Activated T-helper 2 cell treated with anti-CD3 and anti-CD28 coated beads, Interferon-gamma antibody, Interleukin-2, Interleukin-4, amounts not matched to agents 10 μg/mL and 5 μg/mL and 100 μg/mL, durations not matched to agents 14 hours and 24 hours and 36 hours (primary cell): Measurements from ENCODE around the gene PPP6R2. TPM values are rescaled to one million over a fixed set of nuclear protein-coding genes. Genes with fewer than 3 reads are reported as not detected.
"Not testable (repeated sequence)": the region's sequence is repeated elsewhere in the genome, so short reads cannot be mapped to it uniquely, and the experiment has no call there.

Experiments
- DNase-seq: peaks from one replicate; pipeline ENCODE4 v3.0.0; 2021; ENCODE audit warnings: low spot score
- H3K27ac Mint-ChIP-seq: one replicate; pipeline ENCODE4 v1.8.0; 2021; ENCODE audit warnings: mixed read lengths
- H3K27me3 Mint-ChIP-seq: one replicate; pipeline ENCODE4 v1.8.0; 2021; ENCODE audit warnings: low read depth, mixed read lengths
- H3K36me3 Mint-ChIP-seq: one replicate; pipeline ENCODE4 v1.8.0; 2021; ENCODE audit warnings: low read depth, mixed read lengths
- H3K4me1 Mint-ChIP-seq: one replicate; pipeline ENCODE4 v1.8.0; 2021; ENCODE audit warnings: low read depth, mixed read lengths
- H3K4me3 Mint-ChIP-seq: one replicate; pipeline ENCODE4 v1.8.0; 2021; ENCODE audit warnings: low read depth, mild to moderate bottlenecking, moderate library complexity, mixed read lengths
- H3K9me3 Mint-ChIP-seq: one replicate; pipeline ENCODE4 v1.8.0; 2021; ENCODE audit warnings: mixed read lengths
- intact Hi-C: fragments of 100-400 bp; cut with micrococcal nuclease; formaldehyde crosslinking; loops from one replicate; pipeline ENCODE4 v1.15.1; 2023
- total RNA-seq: library from RNA; stranded (reverse); gene quantifications from 2 replicates; pipeline ENCODE4 v1.2.3, GENCODE V29; 2022

PPP6R2 gene
- total RNA-seq, 1 donor from 2014 or later: 45.0 TPM

GRCh38 chr22:50347157-50347556, 4.0 kb downstream of the PPP6R2 start:
- H3K4me1 Mint-ChIP-seq: no peaks in the 10 kb centered on the region
- H3K27me3 Mint-ChIP-seq: no peaks in the 10 kb centered on the region
- no peak overlapping the region for H3K27ac Mint-ChIP-seq
- no peaks in the 10 kb centered on the region for H3K9me3 Mint-ChIP-seq
- no peak overlapping the region for H3K4me3 Mint-ChIP-seq
- no peak for DNase-seq
- intact Hi-C loops: loop anchor here (10.0 kb wide), 1 partner anchor 118 kb away; no protein-coding TSS in a partner anchor
- no peaks in the 10 kb centered on the region for H3K36me3 Mint-ChIP-seq

- DNase-seq: no peak
- H3K9me3 Mint-ChIP-seq: no peaks in the 10 kb centered on the region
- no peak overlapping the region for H3K4me3 Mint-ChIP-seq
- H3K36me3 Mint-ChIP-seq: peaks cover 6% of the 10 kb centered on the region
- intact Hi-C loops: loop anchor here (10.0 kb wide), 1 partner anchor 117 kb away; no protein-coding TSS in a partner anchor
- no peaks in the 10 kb centered on the region for H3K4me1 Mint-ChIP-seq
- no peaks in the 10 kb centered on the region for H3K27me3 Mint-ChIP-seq
- H3K27ac Mint-ChIP-seq: no peak overlapping the region
Observed at GRCh38 chr22:50348058-50348457, 4.9 kb downstream of the PPP6R2 start.

GRCh38 chr22:50356186-50356585, 13.1 kb downstream of the PPP6R2 start:
- peaks cover 37% of the 10 kb centered on the region for H3K36me3 Mint-ChIP-seq
- intact Hi-C loops: no loop called here
- no peak overlapping the region for H3K27ac Mint-ChIP-seq
- DNase-seq: no peak
- H3K4me1 Mint-ChIP-seq: peaks cover 5% of the 10 kb centered on the region
- no peaks in the 10 kb centered on the region for H3K27me3 Mint-ChIP-seq
- H3K9me3 Mint-ChIP-seq: no peaks in the 10 kb centered on the region
- no peak overlapping the region for H3K4me3 Mint-ChIP-seq

- no peak overlapping the region for H3K4me3 Mint-ChIP-seq
- H3K9me3 Mint-ChIP-seq: no peaks in the 10 kb centered on the region
- no peak overlapping the region for H3K27ac Mint-ChIP-seq
- peaks cover 12% of the 10 kb centered on the region for H3K4me1 Mint-ChIP-seq
- peaks cover 42% of the 10 kb centered on the region for H3K36me3 Mint-ChIP-seq
- DNase-seq: no peak
- no peaks in the 10 kb centered on the region for H3K27me3 Mint-ChIP-seq
- intact Hi-C loops: no loop called here
Observed at GRCh38 chr22:50357222-50357621, 14.1 kb downstream of the PPP6R2 start.

- no peak overlapping the region for H3K27ac Mint-ChIP-seq
- H3K36me3 Mint-ChIP-seq: peaks cover 38% of the 10 kb centered on the region
- intact Hi-C loops: no loop called here
- no peaks in the 10 kb centered on the region for H3K27me3 Mint-ChIP-seq
- H3K4me3 Mint-ChIP-seq: no peak overlapping the region
- peaks cover 12% of the 10 kb centered on the region for H3K4me1 Mint-ChIP-seq
- DNase-seq: no peak
- H3K9me3 Mint-ChIP-seq: no peaks in the 10 kb centered on the region
Observed at GRCh38 chr22:50357756-50358155, 14.6 kb downstream of the PPP6R2 start.

- no peaks in the 10 kb centered on the region for H3K27me3 Mint-ChIP-seq
- H3K36me3 Mint-ChIP-seq: peaks cover 35% of the 10 kb centered on the region
- DNase-seq: no peak
- H3K4me1 Mint-ChIP-seq: peaks cover 12% of the 10 kb centered on the region
- intact Hi-C loops: no loop called here
- no peak overlapping the region for H3K4me3 Mint-ChIP-seq
- no peaks in the 10 kb centered on the region for H3K9me3 Mint-ChIP-seq
- peak overlapping the region; percentile 3 for H3K27ac Mint-ChIP-seq
Observed at GRCh38 chr22:50360578-50360977, 17.5 kb downstream of the PPP6R2 start.

- H3K36me3 Mint-ChIP-seq: peaks cover 37% of the 10 kb centered on the region
- no peak overlapping the region for H3K4me3 Mint-ChIP-seq
- intact Hi-C loops: no loop called here
- no peak for DNase-seq
- H3K27me3 Mint-ChIP-seq: no peaks in the 10 kb centered on the region
- no peaks in the 10 kb centered on the region for H3K9me3 Mint-ChIP-seq
- H3K27ac Mint-ChIP-seq: peak overlapping the region; percentile 31
- peaks cover 14% of the 10 kb centered on the region for H3K4me1 Mint-ChIP-seq
Observed at GRCh38 chr22:50361222-50361621, 18.1 kb downstream of the PPP6R2 start.

- Mint-ChIP-seq H3K4me1 (peaks cover 16% of the 10 kb centered on the region), H3K4me3 (no peak overlapping the region)
Observed at GRCh38 chr22:50361688-50362087, 18.6 kb downstream of the PPP6R2 start.

GRCh38 chr22:50363166-50363802, 20.2 kb downstream of the PPP6R2 start:
- Mint-ChIP-seq H3K4me3 (no peak overlapping the region), H3K4me1 (peaks cover 15% of the 10 kb centered on the region), H3K36me3 (peaks cover 39% of the 10 kb centered on the region), H3K27me3 (no peaks in the 10 kb centered on the region), H3K9me3 (no peaks in the 10 kb centered on the region), H3K27ac (no peak overlapping the region)
- no peak for DNase-seq
- intact Hi-C loops: no loop called here

More at GRCh38 chr22:50361688-50362087, 18.6 kb downstream of the PPP6R2 start:
- Mint-ChIP-seq H3K27me3 (no peaks in the 10 kb centered on the region), H3K27ac (peak overlapping the region; percentile 31), H3K9me3 (no peaks in the 10 kb centered on the region), H3K36me3 (peaks cover 35% of the 10 kb centered on the region)
- DNase-seq: no peak
- intact Hi-C loops: no loop called here

GRCh38 chr22:50363803-50364194, 20.7 kb downstream of the PPP6R2 start:
- H3K36me3 Mint-ChIP-seq: peaks cover 43% of the 10 kb centered on the region
- DNase-seq, H3K4me3 Mint-ChIP-seq, H3K27me3 Mint-ChIP-seq, intact Hi-C loops, H3K27ac Mint-ChIP-seq, H3K9me3 Mint-ChIP-seq: not testable (repeated sequence)
- peaks cover 15% of the 10 kb centered on the region for H3K4me1 Mint-ChIP-seq

- no peaks in the 10 kb centered on the region for H3K27me3 Mint-ChIP-seq
- no peak for DNase-seq
- intact Hi-C loops: no loop called here
- H3K4me1 Mint-ChIP-seq: peaks cover 4% of the 10 kb centered on the region
- peaks cover 34% of the 10 kb centered on the region for H3K36me3 Mint-ChIP-seq
- H3K4me3 Mint-ChIP-seq: no peak overlapping the region
- no peaks in the 10 kb centered on the region for H3K9me3 Mint-ChIP-seq
- H3K27ac Mint-ChIP-seq: no peak overlapping the region
Observed at GRCh38 chr22:50367778-50368500, 24.8 kb downstream of the PPP6R2 start.

- Mint-ChIP-seq H3K4me1 (peaks cover 8% of the 10 kb centered on the region), H3K9me3 (no peaks in the 10 kb centered on the region), H3K36me3 (peaks cover 49% of the 10 kb centered on the region), H3K4me3 (no peak overlapping the region), H3K27ac (no peak overlapping the region), H3K27me3 (no peaks in the 10 kb centered on the region)
- intact Hi-C loops: no loop called here
- no peak for DNase-seq
Observed at GRCh38 chr22:50371101-50371648, 28.0 kb downstream of the PPP6R2 start.

- Mint-ChIP-seq H3K9me3 (peaks cover 3% of the 10 kb centered on the region), H3K27me3 (no peaks in the 10 kb centered on the region), H3K4me1 (peaks cover 8% of the 10 kb centered on the region), H3K36me3 (peaks cover 62% of the 10 kb centered on the region), H3K27ac (peak overlapping the region; percentile 24), H3K4me3 (no peak overlapping the region)
- intact Hi-C loops: no loop called here
- no peak for DNase-seq
Observed at GRCh38 chr22:50376085-50376651, 33.0 kb downstream of the PPP6R2 start.
